H1 (cell line): Measurements from ENCODE around the gene DPP10. TPM values are rescaled to one million over a fixed set of nuclear protein-coding genes. Genes with fewer than 3 reads are reported as not detected.

Source experiments
- CTCF ChIA-PET: fragments of 300-600 bp; sonication (Branson Sonifier 250); formaldehyde crosslinking; loops from one replicate; lab custom pipeline; 2021; ENCODE audit not compliant: partially characterized antibody; lab: Charles Lee
- POLR2A ChIA-PET: fragments of 300-600 bp; sonication (Branson Sonifier 250); formaldehyde crosslinking; loops from one replicate; lab custom pipeline; 2021; ENCODE audit warnings: inconsistent platforms; ENCODE audit not compliant: partially characterized antibody; lab: Charles Lee
- DNase-seq, 2 experiments: peaks; one replicate each; pipeline versions ENCODE4 v3.0.0 to v3.0.0-alpha.2; 2010 to 2022; ENCODE audit warnings: low spot score in 2 of 2, low read depth in 1 of 2, mixed read lengths in 1 of 2
- FAIRE-seq: peaks from 2 replicates; lab custom pipeline; 2011; peaks lifted over from hg19 to GRCh38; lab: Jason Lieb, UNC
- H2AFZ ChIP-seq: 2 replicates; pipeline ENCODE4 v1.8.1; 2012; ENCODE audit warnings: low read length, inconsistent platforms
- H2AK5ac ChIP-seq: 2 replicates; pipeline ENCODE4 v1.6.1; 2013; ENCODE audit warnings: low read depth, low read length
- H2BK120ac ChIP-seq: replicated peaks from 2 replicates; pipeline ENCODE3; 2013; ENCODE audit warnings: low read depth, low read length, inconsistent platforms
- H2BK12ac ChIP-seq: 2 replicates; pipeline ENCODE4 v1.6.1; 2013; ENCODE audit warnings: low read depth, low read length
- H2BK15ac ChIP-seq: 2 replicates; pipeline ENCODE4 v1.6.1; 2013; ENCODE audit warnings: low read length
- H2BK20ac ChIP-seq: 2 replicates; pipeline ENCODE4 v1.6.1; 2013; ENCODE audit warnings: low read length
- H2BK5ac ChIP-seq: 2 replicates; pipeline ENCODE4 v1.6.1; 2013; ENCODE audit warnings: low read depth, low read length
- H3K14ac ChIP-seq: 2 replicates; pipeline ENCODE4 v1.6.1; 2013; ENCODE audit warnings: inconsistent platforms; ENCODE audit not compliant: insufficient read length
- H3K18ac ChIP-seq: 2 replicates; pipeline ENCODE4 v1.6.1; 2013; ENCODE audit warnings: low read length; ENCODE audit errors: extremely low read depth
- H3K23ac ChIP-seq: 2 replicates; pipeline ENCODE4 v1.6.1; 2013; ENCODE audit warnings: inconsistent platforms; ENCODE audit not compliant: insufficient read length
- H3K23me2 ChIP-seq: 2 replicates; pipeline ENCODE4 v1.6.1; 2013; ENCODE audit warnings: low read depth, low read length
- H3K27ac ChIP-seq: 2 replicates; pipeline ENCODE4 v1.6.1; 2011; ENCODE audit warnings: low read depth, low read length, inconsistent platforms
- H3K27me3 ChIP-seq, 4 experiments: replicated peaks in 1 of 4; 1 replicate in 1 of 4; 2 replicates in 3 of 4; pipeline versions ENCODE4 v1.6.1 to v1.8.1; 2011 to 2013; ENCODE audit warnings: low read length in 3 of 4, mild to moderate bottlenecking in 3 of 4, inconsistent platforms in 2 of 4, mixed read lengths in 2 of 4, moderate library complexity in 1 of 4; ENCODE audit not compliant: control insufficient read depth in 3 of 4, insufficient read depth in 3 of 4; ENCODE audit errors: extremely low read depth in 1 of 4
- H3K36me3 ChIP-seq, 4 experiments: 2 replicates each; pipeline versions ENCODE4 v1.6.1 to v1.8.1; 2011 to 2013; ENCODE audit warnings: mild to moderate bottlenecking in 4 of 4, low read length in 3 of 4, moderate library complexity in 2 of 4, control low read depth in 1 of 4, inconsistent platforms in 1 of 4; ENCODE audit not compliant: insufficient read depth in 4 of 4, control insufficient read depth in 2 of 4
- H3K4ac ChIP-seq: replicated peaks from 2 replicates; pipeline ENCODE3; 2013; ENCODE audit warnings: low read length, low read depth, mixed read lengths, inconsistent platforms; ENCODE audit not compliant: insufficient read length
- H3K4me1 ChIP-seq, 4 experiments: replicated peaks in 1 of 4; 1 replicate in 1 of 4; 2 replicates in 3 of 4; pipeline versions ENCODE4 v1.6.1 to v1.8.1; 2011 to 2013; ENCODE audit warnings: low read length in 3 of 4, inconsistent platforms in 2 of 4, mixed read lengths in 1 of 4; ENCODE audit not compliant: insufficient read depth in 4 of 4, control insufficient read depth in 3 of 4
- H3K4me2 ChIP-seq, 2 experiments: 2 replicates each; pipeline versions ENCODE4 v1.6.1 to v1.8.1; 2011 to 2013; ENCODE audit warnings: low read depth in 2 of 2, low read length in 2 of 2, control low read depth in 1 of 2, inconsistent platforms in 1 of 2, mild to moderate bottlenecking in 1 of 2; ENCODE audit not compliant: insufficient read depth in 1 of 2
- H3K4me3 ChIP-seq, 4 experiments: fragments of 200-600, 300-600 bp in 1 of 4; sonication (generic), shearing (Covaris generic), sonication (Bioruptor Twin) in 1 of 4; 2 replicates each; pipeline versions ENCODE4 v1.5.1 to v1.8.1; 2011 to 2016; ENCODE audit warnings: low read length in 4 of 4, low read depth in 3 of 4, control low read depth in 2 of 4, inconsistent platforms in 2 of 4, mild to moderate bottlenecking in 2 of 4, mixed read lengths in 1 of 4, moderate library complexity in 1 of 4; ENCODE audit not compliant: insufficient read depth in 2 of 4; ENCODE audit errors: extremely low read depth in 1 of 4
- H3K56ac ChIP-seq: replicated peaks from 2 replicates; pipeline ENCODE3; 2013; ENCODE audit warnings: low read depth, mild to moderate bottlenecking, mixed read lengths, low read length, inconsistent platforms; ENCODE audit not compliant: insufficient read length
- H3K79me1 ChIP-seq: 2 replicates; pipeline ENCODE4 v1.6.1; 2013; ENCODE audit warnings: low read depth, low read length, control low read depth
- H3K79me2 ChIP-seq, 2 experiments: 2 replicates each; pipeline versions ENCODE4 v1.6.1 to v1.8.1; 2012 to 2013; ENCODE audit warnings: low read length in 2 of 2, mild to moderate bottlenecking in 2 of 2, inconsistent platforms in 1 of 2; ENCODE audit not compliant: insufficient read depth in 2 of 2, control insufficient read depth in 1 of 2
- H3K9ac ChIP-seq, 4 experiments: replicated peaks in 1 of 4; 1 replicate in 1 of 4; 2 replicates in 3 of 4; pipeline versions ENCODE4 v1.6.1 to v1.8.1; 2011 to 2013; ENCODE audit warnings: low read depth in 3 of 4, low read length in 3 of 4, control low read depth in 2 of 4, mild to moderate bottlenecking in 2 of 4, moderate library complexity in 2 of 4, inconsistent platforms in 1 of 4; ENCODE audit errors: extremely low read depth in 1 of 4
- H3K9me3 ChIP-seq, 2 experiments: 2 replicates each; pipeline versions ENCODE4 v1.6.1 to v1.8.1; 2012 to 2013; ENCODE audit warnings: mild to moderate bottlenecking in 2 of 2, moderate library complexity in 2 of 2, control low read depth in 1 of 2, inconsistent platforms in 1 of 2, low read depth in 1 of 2, low read length in 1 of 2, mixed read lengths in 1 of 2; ENCODE audit not compliant: insufficient read depth in 2 of 2
- H4K20me1 ChIP-seq, 2 experiments: replicated peaks in 1 of 2; 2 replicates each; pipeline versions ENCODE3 to v1.8.1; 2011 to 2013; ENCODE audit warnings: inconsistent platforms in 2 of 2, low read length in 2 of 2, mild to moderate bottlenecking in 1 of 2; ENCODE audit not compliant: insufficient read depth in 2 of 2, control insufficient read depth in 1 of 2
- H4K5ac ChIP-seq: 2 replicates; pipeline ENCODE4 v1.6.1; 2013; ENCODE audit warnings: low read length, low read depth, mixed read lengths, inconsistent platforms; ENCODE audit not compliant: insufficient read length
- H4K8ac ChIP-seq: 2 replicates; pipeline ENCODE4 v1.8.0; 2013; ENCODE audit warnings: mild to moderate bottlenecking, moderate library complexity, low read length, inconsistent platforms; ENCODE audit not compliant: insufficient read depth; ENCODE audit errors: extremely low read depth
- H4K91ac ChIP-seq: replicated peaks from 2 replicates; pipeline ENCODE3; 2013; ENCODE audit warnings: low read length, mixed read lengths, inconsistent platforms; ENCODE audit not compliant: insufficient read length
- CBX8 ChIP-seq: fragments of 300-800, 300-1000 bp; sonication (generic); IDR thresholded peaks from 2 replicates; pipeline ENCODE4 v1.7.1; 2016; ENCODE audit warnings: low read depth, low read length, borderline replicate concordance
- CHD1 ChIP-seq: IDR thresholded peaks from 2 replicates; pipeline ENCODE4 v1.6.1; 2012; ENCODE audit warnings: low read depth, low read length, improper control_type of control experiment
- EGR1 ChIP-seq: IDR thresholded peaks from 2 replicates; pipeline ENCODE4 v1.6.1; 2011; ENCODE audit warnings: low read depth, low read length, borderline replicate concordance
- EZH2 ChIP-seq: fragments of 200-600 bp; sonication (generic); IDR thresholded peaks from 2 replicates; pipeline ENCODE4 v1.7.1; 2012; ENCODE audit warnings: low read depth, mild to moderate bottlenecking, moderate library complexity, low read length, inconsistent platforms; ENCODE audit not compliant: severe bottlenecking
- GABPA ChIP-seq: IDR thresholded peaks from 2 replicates; pipeline ENCODE4 v1.6.1; 2011; ENCODE audit warnings: mild to moderate bottlenecking, low read length, moderate library complexity, borderline replicate concordance; ENCODE audit not compliant: insufficient read depth
- KDM1A ChIP-seq: fragments of 200-600, 300-600 bp; sonication (generic); IDR thresholded peaks from 2 replicates; pipeline ENCODE4 v1.7.1; 2016; ENCODE audit warnings: mild to moderate bottlenecking, low read length, borderline replicate concordance
- RAD21 ChIP-seq, 2 experiments: IDR thresholded peaks in 1 of 2; conservative IDR thresholded peaks in 1 of 2; 2 replicates each; pipeline ENCODE4 v1.6.1; 2011; ENCODE audit warnings: low read depth in 2 of 2, low read length in 2 of 2, improper control_type of control experiment in 1 of 2, inconsistent platforms in 1 of 2, mild to moderate bottlenecking in 1 of 2, moderate library complexity in 1 of 2
- SIRT6 ChIP-seq: IDR thresholded peaks from one replicate; pipeline ENCODE4 v1.7.1; 2012; ENCODE audit warnings: low read length, inconsistent platforms
- SP2 ChIP-seq: IDR thresholded peaks from 2 replicates; pipeline ENCODE4 v1.6.1; 2012; ENCODE audit warnings: mild to moderate bottlenecking, low read length, inconsistent platforms
- TCF12 ChIP-seq: IDR thresholded peaks from 2 replicates; pipeline ENCODE4 v1.6.1; 2011; ENCODE audit warnings: low read depth, mild to moderate bottlenecking, low read length
- polyA plus RNA-seq, 7 experiments: library from polyadenylated mRNA; depleted of rRNA in 3 of 7; stranded (reverse) in 5 of 7; unstranded in 2 of 7; fragments of >200 nt in 5 of 7; fragments of 200-250 nt in 2 of 7; gene quantifications; 1 replicate in 5 of 7; 2 replicates in 1 of 7; 4 replicates in 1 of 7; pipeline versions ENCODE4 v1.2.1 to v1.2.3, GENCODE V29; 2011 to 2013; ENCODE audit warnings: missing spikeins in 2 of 7, mixed read lengths in 2 of 7
- total RNA-seq: library from RNA; stranded (reverse); fragmentation: NEBNext Ultra II Directional; extraction: Animal tissue kit (Norgen Biotek cat#: 25700); gene quantifications from 2 replicates; pipeline ENCODE4 v1.2.1, GENCODE V29; 2021

The DPP10 gene
- total and polyA plus RNA-seq, 2 of the 8 experiments (the other 6 are each of a cell fraction or from before 2014, with no cell fraction given), result 3.3 to 7.2 TPM

GRCh38 chr2:115867024-115867423 lies 1424.6 kb downstream of the DPP10 start:
- Histone ChIP-seq H3K27me3 (no peaks in the 10 kb centered on the region), H2AFZ (no peak overlapping the region), H3K4ac (no peak overlapping the region), H3K18ac (no peak overlapping the region), H3K4me1 (no peaks in the 10 kb centered on the region), H3K27ac (no peak overlapping the region), H3K36me3 (no peaks in the 10 kb centered on the region), H4K91ac (no peak overlapping the region), H3K4me2 (no peak overlapping the region), H2BK20ac (no peak overlapping the region), H3K23ac (no peak overlapping the region), H3K79me2 (no peaks in the 10 kb centered on the region), H3K14ac (no peak overlapping the region), H3K56ac (no peak overlapping the region), H3K23me2 (no peaks in the 10 kb centered on the region), H3K9ac (no peak overlapping the region), H4K8ac (no peak overlapping the region), H3K79me1 (no peaks in the 10 kb centered on the region), H2BK120ac (no peak overlapping the region), H3K4me3 (no peak overlapping the region), H3K9me3 (no peaks in the 10 kb centered on the region), H4K20me1 (no peaks in the 10 kb centered on the region), H2BK5ac (no peak overlapping the region), H2BK15ac (no peak overlapping the region), H2AK5ac (no peak overlapping the region), H2BK12ac (no peak overlapping the region), H4K5ac (no peak overlapping the region)
- ChIA-PET CTCF (interaction anchor here (1.0 kb wide), 1 partner anchor 28 kb away, joined by 3 read pairs; no protein-coding TSS in a partner anchor), POLR2A (no interaction called here)
- DNase-seq, result no peak
- FAIRE-seq, result no peak
- TF ChIP-seq CHD1 (no peak), EZH2 (no peak), EGR1 (no peak), GABPA (no peak), CBX8 (no peak), TCF12 (no peak), SIRT6 (no peak), RAD21 (IDR thresholded peaks at IDR 0.05 in 1 of 2, conservative IDR thresholded peaks at IDR 0.05 in 1 of 2; ENCODE audit: low read depth in 2 of 2, low read length in 2 of 2) (no peak), KDM1A (no peak), SP2 (no peak)
